Immature natural killer cell (primary cell): ENCODE measurements around the gene RTKN. TPM values are rescaled to one million over a fixed set of nuclear protein-coding genes. Genes with fewer than 3 reads are reported as not detected.
"Not testable (repeated sequence)": the region's sequence is repeated elsewhere in the genome, so short reads cannot be mapped to it uniquely, and the experiment has no call there.

Source experiments
- DNase-seq, 3 donors: peaks; one replicate each; pipeline ENCODE4 v3.0.0; 2022; ENCODE audit warnings: mixed read lengths in 1 of 3
- H3K27ac Mint-ChIP-seq, 6 donors: one replicate each; pipeline ENCODE4 v1.8.0; 2020; ENCODE audit warnings: mixed read lengths in 6 of 6, mild to moderate bottlenecking in 5 of 6, inconsistent platforms in 4 of 6, moderate library complexity in 3 of 6
- H3K27me3 Mint-ChIP-seq, 3 donors: one replicate each; pipeline ENCODE4 v1.8.0; 2020 to 2021; ENCODE audit warnings: low read depth in 3 of 3, mild to moderate bottlenecking in 3 of 3, mixed read lengths in 3 of 3, moderate library complexity in 3 of 3, inconsistent platforms in 1 of 3
- H3K36me3 Mint-ChIP-seq, 3 donors: one replicate each; pipeline ENCODE4 v1.8.0; 2020; ENCODE audit warnings: mixed read lengths in 3 of 3, inconsistent platforms in 2 of 3, mild to moderate bottlenecking in 2 of 3
- H3K4me1 Mint-ChIP-seq, 2 donors: one replicate each; pipeline ENCODE4 v1.8.0; 2020; ENCODE audit warnings: inconsistent platforms in 2 of 2, mild to moderate bottlenecking in 2 of 2, mixed read lengths in 2 of 2, moderate library complexity in 1 of 2
- H3K4me3 Mint-ChIP-seq, 5 donors: one replicate each; pipeline ENCODE4 v1.8.0; 2020; ENCODE audit warnings: mild to moderate bottlenecking in 5 of 5, mixed read lengths in 5 of 5, inconsistent platforms in 3 of 5, moderate library complexity in 3 of 5
- H3K9me3 Mint-ChIP-seq, 6 donors: one replicate each; pipeline ENCODE4 v1.8.0; 2020; ENCODE audit warnings: mild to moderate bottlenecking in 6 of 6, mixed read lengths in 6 of 6, inconsistent platforms in 4 of 6, moderate library complexity in 3 of 6
- polyA plus RNA-seq, 3 donors: library from polyadenylated mRNA; unstranded; fragments of 300-500 nt; fragmentation: Illumina TruSeq; gene quantifications; one replicate each; pipeline ENCODE4 v1.2.3, GENCODE V29; 2021

The RTKN gene
- polyA plus RNA-seq, 3 donors from 2014 or later = 5.8 to 10.8 (median 8.4) TPM

DNA sequence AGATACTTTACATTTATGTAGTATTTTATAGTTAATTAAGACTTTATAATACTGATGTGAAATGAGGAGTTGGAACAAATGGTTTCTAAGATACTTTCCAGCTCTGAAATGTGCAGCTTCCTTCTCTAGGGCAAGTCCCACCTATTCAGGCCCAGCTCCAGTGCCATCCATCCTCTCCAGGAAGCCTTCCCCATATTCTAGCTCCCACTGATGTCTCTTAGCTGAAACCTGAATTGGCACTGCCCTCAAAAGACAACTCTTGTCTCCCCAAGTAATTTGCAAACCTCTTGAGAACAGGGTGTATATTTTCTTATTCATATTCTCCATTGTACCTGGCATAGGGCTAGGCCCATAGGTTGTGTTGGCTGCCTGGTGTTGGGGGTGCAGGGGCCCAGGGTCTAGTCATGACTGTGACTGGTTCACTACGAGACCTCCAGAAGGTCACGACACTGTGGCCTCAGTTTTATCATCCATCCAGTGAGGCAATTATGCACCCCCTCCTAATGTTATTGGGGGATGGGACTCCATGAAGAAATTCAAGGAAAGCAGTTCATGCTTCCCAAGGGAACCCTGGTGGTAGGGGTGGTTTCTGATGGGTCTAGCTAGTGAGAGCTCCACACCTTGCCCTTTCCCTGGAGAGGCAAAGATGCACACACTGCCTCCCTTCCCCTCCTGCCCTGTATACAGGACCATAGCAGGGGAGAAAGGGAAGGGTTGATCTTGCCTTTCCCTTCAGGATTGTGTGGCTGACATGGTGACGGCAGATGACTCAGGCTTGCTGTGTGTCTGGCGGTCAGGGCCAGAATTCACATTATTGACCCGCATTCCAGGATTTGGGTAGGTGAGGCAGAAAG lies 17.4 kb downstream of the RTKN start:
- Mint-ChIP-seq H3K27ac (peak overlapping the region in 5 of 6 donors; percentile 45 to 73 (median 57)), H3K27me3 (peaks cover 6 to 14% (median 13%) of the 10 kb centered on the region in 3 donors), H3K9me3 (no peaks in the 10 kb centered on the region), H3K4me3 (peak overlapping the region in 1 of 5 donors; percentile 45), H3K36me3 (peaks cover 0 to 17% (median 6%) of the 10 kb centered on the region in 3 donors), H3K4me1 (peaks cover 22 to 24% of the 10 kb centered on the region in 2 donors)
- no peak for DNase-seq

- peaks cover 6 to 14% (median 13%) of the 10 kb centered on the region in 3 donors for H3K27me3 Mint-ChIP-seq
- peak overlapping the region; percentile 94 to 100 (median 99) for H3K4me3 Mint-ChIP-seq
- peaks cover 0 to 12% (median 5%) of the 10 kb centered on the region in 3 donors for H3K36me3 Mint-ChIP-seq
- no peak for DNase-seq
- peak overlapping the region; percentile 85 to 99 (median 96) for H3K27ac Mint-ChIP-seq
- peaks cover 22 to 24% of the 10 kb centered on the region in 2 donors for H3K4me1 Mint-ChIP-seq
- no peaks in the 10 kb centered on the region for H3K9me3 Mint-ChIP-seq
These were observed 18.3 kb downstream of the RTKN start for GRCh38 chr2:74423231-74424095.

DNA sequence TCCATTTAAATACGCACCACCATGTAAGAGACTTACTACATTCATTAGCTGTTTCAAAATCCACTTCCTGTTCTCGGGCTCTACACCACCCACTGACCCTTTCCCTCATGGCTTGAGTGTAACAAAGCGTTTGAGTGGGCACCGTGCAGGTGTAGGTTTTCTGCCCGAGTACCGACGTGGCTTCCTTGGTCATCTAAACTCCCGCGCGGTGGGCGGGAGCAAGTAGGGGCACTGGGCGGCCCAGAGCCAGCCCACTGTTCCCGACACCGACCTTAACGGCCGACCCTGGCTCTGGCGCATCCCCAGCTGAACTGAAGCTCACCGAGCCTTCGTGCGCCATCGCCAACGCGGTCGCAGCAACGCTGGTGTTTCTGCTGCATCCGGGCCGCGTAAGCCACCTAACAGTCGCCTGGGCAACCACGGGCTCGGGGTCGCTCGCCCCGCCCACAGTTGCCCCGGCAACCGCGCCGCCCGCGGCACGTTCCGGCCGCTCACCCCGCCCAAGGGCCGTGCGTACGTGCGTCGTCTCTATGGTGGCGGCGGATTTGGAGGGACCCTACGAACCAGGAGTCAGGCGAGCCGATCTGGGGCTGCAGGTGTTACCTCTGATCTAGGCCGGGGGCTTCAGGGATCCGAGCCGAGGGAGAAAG lies 20.4 kb downstream of the RTKN start, which contains the start of the genes C2orf81 and WDR54:
C2orf81 (minus strand) TSS at position 399 of the 650 bp plus-strand sequence; CDS start at position 340, 59 bp downstream.
WDR54 (plus strand) TSS at position 510 of the 650 bp plus-strand sequence. CDS start 424 bp downstream, outside the sequence.
- Mint-ChIP-seq H3K36me3 (peaks cover 0 to 4% (median 0%) of the 10 kb centered on the region in 3 donors), H3K4me1 (peaks cover 22 to 24% of the 10 kb centered on the region in 2 donors), H3K9me3 (no peaks in the 10 kb centered on the region), H3K27ac (peak within 1 kb of the TSS; percentile 95 to 99 (median 98)), H3K27me3 (peaks cover 6 to 14% (median 13%) of the 10 kb centered on the region in 3 donors), H3K4me3 (peak within 1 kb of the TSS; percentile 94 to 100 (median 99))
- DNase-seq = peak; percentile 97

- not testable (repeated sequence) for H3K9me3 Mint-ChIP-seq, H3K36me3 Mint-ChIP-seq, DNase-seq
- peak overlapping the region; percentile 94 to 100 (median 99) for H3K4me3 Mint-ChIP-seq
- H3K27me3 Mint-ChIP-seq = peaks cover 6 to 14% (median 13%) of the 10 kb centered on the region in 3 donors
- peak overlapping the region; percentile 93 to 99 (median 98) for H3K27ac Mint-ChIP-seq
- H3K4me1 Mint-ChIP-seq = peaks cover 23 to 24% of the 10 kb centered on the region in 2 donors
These were observed 21.2 kb downstream of the RTKN start for GRCh38 chr2:74420443-74421103.

DNA sequence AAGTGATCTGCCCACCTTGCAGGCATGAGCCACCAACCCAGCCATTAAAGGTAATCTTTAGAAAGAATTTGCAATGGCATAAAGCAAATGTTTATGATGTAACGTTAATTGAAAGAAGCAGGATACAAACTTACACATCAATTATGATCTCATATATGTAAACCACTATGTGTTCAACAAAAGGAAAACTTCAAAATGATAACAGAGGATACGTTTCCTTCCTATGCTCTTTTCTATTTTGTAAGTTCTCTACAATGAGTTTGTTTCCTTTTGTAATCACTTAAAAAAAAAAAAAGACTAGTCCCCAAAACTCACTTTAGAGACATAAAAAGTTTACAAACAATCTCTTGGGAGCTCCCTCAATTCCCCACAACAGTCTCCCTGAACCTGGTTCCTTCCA lies 21.7 kb downstream of the RTKN start:
- H3K36me3 Mint-ChIP-seq = no peaks in the 10 kb centered on the region
- H3K27me3 Mint-ChIP-seq = peaks cover 6 to 14% (median 13%) of the 10 kb centered on the region in 3 donors
- H3K4me3 Mint-ChIP-seq = peak overlapping the region; percentile 34 to 70 (median 46)
- peaks cover 24 to 27% of the 10 kb centered on the region in 2 donors for H3K4me1 Mint-ChIP-seq
- DNase-seq = no peak
- peak overlapping the region in 5 of 6 donors; percentile 35 to 90 (median 84) for H3K27ac Mint-ChIP-seq
- H3K9me3 Mint-ChIP-seq = no peaks in the 10 kb centered on the region

- Mint-ChIP-seq H3K9me3 (peaks cover 0 to 2% (median 0%) of the 10 kb centered on the region in 6 donors), H3K27me3 (peaks cover 6 to 14% (median 12%) of the 10 kb centered on the region in 3 donors), H3K4me3 (no peak overlapping the region), H3K4me1 (peaks cover 24 to 30% of the 10 kb centered on the region in 2 donors), H3K27ac (peak overlapping the region in 1 of 6 donors; percentile 45), H3K36me3 (no peaks in the 10 kb centered on the region)
- no peak for DNase-seq
These were observed 22.4 kb downstream of the RTKN start for GRCh38 chr2:74419345-74419744.

- DNase-seq = no peak
- H3K4me1 Mint-ChIP-seq = peaks cover 24 to 37% of the 10 kb centered on the region in 2 donors
- H3K27me3 Mint-ChIP-seq = peaks cover 6 to 17% (median 14%) of the 10 kb centered on the region in 3 donors
- peaks cover 0 to 2% (median 0%) of the 10 kb centered on the region in 6 donors for H3K9me3 Mint-ChIP-seq
- no peak overlapping the region for H3K4me3 Mint-ChIP-seq
- no peak overlapping the region for H3K27ac Mint-ChIP-seq
- no peaks in the 10 kb centered on the region for H3K36me3 Mint-ChIP-seq
These were observed 23.4 kb downstream of the RTKN start for GRCh38 chr2:74418312-74418711.

DNA sequence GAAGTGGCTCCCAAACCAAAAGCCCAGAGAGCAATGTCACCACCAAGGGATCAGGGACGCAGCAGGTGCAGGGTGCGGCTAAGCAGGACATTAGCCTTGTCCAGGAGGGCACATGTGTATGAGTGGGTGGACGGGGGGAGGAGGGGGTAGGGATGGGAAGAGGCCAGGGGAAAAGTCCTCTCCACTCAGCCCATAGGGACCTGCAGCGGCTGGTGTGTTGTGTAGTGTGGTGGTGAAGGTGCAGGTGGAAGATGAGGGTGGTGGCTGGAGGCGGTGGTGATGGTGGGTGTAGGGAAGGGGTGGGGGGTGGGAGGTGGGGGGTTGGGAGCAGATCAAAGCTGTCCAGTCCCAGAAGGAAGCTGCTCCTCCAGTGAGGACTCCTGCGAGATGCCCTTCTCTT lies 24.0 kb downstream of the RTKN start:
- DNase-seq = no peak
- Mint-ChIP-seq H3K4me3 (no peak overlapping the region), H3K27me3 (peaks cover 6 to 17% (median 14%) of the 10 kb centered on the region in 3 donors), H3K27ac (no peak overlapping the region), H3K36me3 (no peaks in the 10 kb centered on the region), H3K9me3 (peaks cover 0 to 2% (median 0%) of the 10 kb centered on the region in 6 donors), H3K4me1 (peaks cover 20 to 37% of the 10 kb centered on the region in 2 donors)

DNA sequence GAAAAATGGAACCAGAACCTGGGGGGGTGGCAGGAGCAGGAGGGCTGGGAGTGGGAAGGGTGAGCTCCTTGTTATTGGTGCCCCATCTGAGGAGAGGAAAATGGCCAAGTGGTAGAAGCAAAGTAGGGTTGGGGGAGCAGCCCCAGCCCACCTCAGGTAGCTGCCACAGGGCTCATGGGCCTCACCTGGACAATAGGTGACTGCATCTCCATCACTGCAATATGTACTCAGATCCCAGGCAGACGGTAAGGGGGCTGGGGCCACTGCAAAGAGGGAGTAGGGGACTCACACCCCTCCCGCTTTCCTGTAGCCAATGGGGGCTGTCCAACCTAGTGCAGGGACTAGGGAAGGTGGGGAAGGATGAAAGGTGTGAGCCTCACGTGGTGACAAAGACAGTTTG lies 24.5 kb downstream of the RTKN start:
- Mint-ChIP-seq H3K4me1 (peaks cover 14 to 34% of the 10 kb centered on the region in 2 donors), H3K4me3 (no peak overlapping the region)

DNA sequence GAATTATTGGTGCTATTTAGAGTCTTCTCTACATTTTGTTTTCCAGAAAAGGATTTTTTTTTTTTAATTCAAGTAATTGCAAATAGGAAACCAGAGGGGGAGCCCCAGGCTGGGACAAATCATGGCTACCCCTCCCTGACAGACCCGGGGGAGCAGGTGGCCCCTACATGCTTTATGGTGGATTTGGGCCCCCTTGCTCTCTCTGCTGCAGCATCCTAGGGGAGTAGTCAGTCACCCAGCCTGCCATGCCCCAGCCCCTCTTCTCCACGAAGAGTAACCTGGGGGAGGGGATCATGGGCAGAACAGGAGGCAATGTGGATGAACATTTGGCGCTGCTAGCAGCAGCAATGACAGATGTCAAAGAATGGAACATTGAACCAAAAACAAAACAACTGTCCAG lies 25.0 kb downstream of the RTKN start:
- H3K4me1 Mint-ChIP-seq = peaks cover 10 to 30% of the 10 kb centered on the region in 2 donors
- H3K9me3 Mint-ChIP-seq = peaks cover 0 to 2% (median 0%) of the 10 kb centered on the region in 6 donors
- no peaks in the 10 kb centered on the region for H3K36me3 Mint-ChIP-seq
- H3K27me3 Mint-ChIP-seq = peaks cover 4 to 12% (median 11%) of the 10 kb centered on the region in 3 donors
- no peak for DNase-seq
- peak overlapping the region in 2 of 6 donors; percentile 80 for H3K27ac Mint-ChIP-seq
- H3K4me3 Mint-ChIP-seq = no peak overlapping the region

More for the DNA sequence above, 24.5 kb downstream of the RTKN start:
- peaks cover 6 to 16% (median 14%) of the 10 kb centered on the region in 3 donors for H3K27me3 Mint-ChIP-seq
- H3K27ac Mint-ChIP-seq = peak overlapping the region in 2 of 6 donors; percentile 80
- no peaks in the 10 kb centered on the region for H3K36me3 Mint-ChIP-seq
- no peak for DNase-seq
- H3K9me3 Mint-ChIP-seq = peaks cover 0 to 2% (median 0%) of the 10 kb centered on the region in 6 donors

- peak overlapping the region in 2 of 6 donors; percentile 16 to 48 for H3K27ac Mint-ChIP-seq
- no peaks in the 10 kb centered on the region for H3K36me3 Mint-ChIP-seq
- H3K4me1 Mint-ChIP-seq = peaks cover 2 to 24% of the 10 kb centered on the region in 2 donors
- peaks cover 0 to 2% (median 0%) of the 10 kb centered on the region in 6 donors for H3K9me3 Mint-ChIP-seq
- H3K4me3 Mint-ChIP-seq = peak overlapping the region; percentile 54 to 81 (median 73)
- H3K27me3 Mint-ChIP-seq = peaks cover 0 to 3% (median 3%) of the 10 kb centered on the region in 3 donors
- no peak for DNase-seq
These were observed 25.9 kb downstream of the RTKN start for GRCh38 chr2:74415762-74416395.
